WERI-Rb-1 (cell line): Measurements from ENCODE around the gene CLEC14A.

Source experiments
- DNase-seq: peaks from one replicate; pipeline ENCODE4 v3.0.0-alpha.2; 2020
- H3K27ac ChIP-seq: fragments of 250-450 bp; sonication (Bioruptor Pico); 2 replicates; pipeline ENCODE4 v1.5.1; 2020; ENCODE audit warnings: mild to moderate bottlenecking, moderate library complexity
- H3K27me3 ChIP-seq: fragments of 250-450 bp; sonication (Bioruptor Pico); 2 replicates; pipeline ENCODE4 v1.5.1; 2021; ENCODE audit warnings: mild to moderate bottlenecking, low read depth, moderate library complexity; ENCODE audit not compliant: insufficient read depth, severe bottlenecking
- H3K36me3 ChIP-seq: fragments of 250-450 bp; sonication (Bioruptor Pico); 2 replicates; pipeline ENCODE4 v1.5.1; 2020; ENCODE audit warnings: mild to moderate bottlenecking, moderate library complexity
- H3K4me3 ChIP-seq: 2 replicates; pipeline ENCODE4 v1.5.1; 2011; ENCODE audit warnings: low read depth, mild to moderate bottlenecking, control low read depth, low read length
- H3K9me3 ChIP-seq: fragments of 250-450 bp; sonication (Bioruptor Pico); 2 replicates; pipeline ENCODE4 v1.5.1; 2021; ENCODE audit warnings: mild to moderate bottlenecking, moderate library complexity; ENCODE audit not compliant: severe bottlenecking
- CTCF ChIP-seq: IDR thresholded peaks from 2 replicates; pipeline ENCODE4 v1.5.1; 2011; ENCODE audit warnings: low read depth, mild to moderate bottlenecking, control low read depth, inconsistent platforms, low read length

CLEC14A gene

GRCh38 chr14:38254571-38255407 is 1.1 kb downstream of the CLEC14A start:
- Histone ChIP-seq H3K9me3 (peaks cover 6% of the 10 kb centered on the region), H3K36me3 (no peaks in the 10 kb centered on the region), H3K4me3 (no peak overlapping the region), H3K27ac (no peak overlapping the region), H3K27me3 (peaks cover 60% of the 10 kb centered on the region)
- TF ChIP-seq CTCF = no peak
- DNase-seq = no peak

GRCh38 chr14:38253676-38254075 is 2.2 kb downstream of the CLEC14A start:
- Histone ChIP-seq H3K4me3 (no peak overlapping the region), H3K36me3 (no peaks in the 10 kb centered on the region), H3K9me3 (peaks cover 6% of the 10 kb centered on the region), H3K27me3 (peaks cover 65% of the 10 kb centered on the region), H3K27ac (no peak overlapping the region)
- TF ChIP-seq CTCF = no peak
- DNase-seq = no peak

GRCh38 chr14:38252066-38252710 is 3.7 kb downstream of the CLEC14A start:
- no peak for DNase-seq
- Histone ChIP-seq H3K27me3 (peaks cover 66% of the 10 kb centered on the region), H3K36me3 (no peaks in the 10 kb centered on the region), H3K27ac (no peak overlapping the region), H3K4me3 (no peak overlapping the region), H3K9me3 (peaks cover 6% of the 10 kb centered on the region)
- no peak for TF ChIP-seq CTCF

- no peak for DNase-seq
- no peak for TF ChIP-seq CTCF
- Histone ChIP-seq H3K9me3 (peaks cover 3% of the 10 kb centered on the region), H3K27ac (no peak overlapping the region), H3K27me3 (peaks cover 55% of the 10 kb centered on the region), H3K4me3 (no peak overlapping the region), H3K36me3 (no peaks in the 10 kb centered on the region)
Measured at GRCh38 chr14:38250331-38250730, 5.6 kb downstream of the CLEC14A start.

- no peak for DNase-seq
- H3K9me3 ChIP-seq = no peaks in the 10 kb centered on the region
- H3K4me3 ChIP-seq = no peak overlapping the region
- no peaks in the 10 kb centered on the region for H3K36me3 ChIP-seq
- H3K27ac ChIP-seq = no peak overlapping the region
- peaks cover 45% of the 10 kb centered on the region for H3K27me3 ChIP-seq
- 0 out of 2 replicates have a peak, but pooled peaks have one; percentile 3 for TF ChIP-seq CTCF
Measured at GRCh38 chr14:38248321-38249028, 7.4 kb downstream of the CLEC14A start.
